Ectodermal cell (in vitro differentiated cells): Measurements from ENCODE around the gene PDCD4.

Source experiments
- H3K27ac ChIP-seq: 2 replicates; pipeline ENCODE4 v1.7.0; 2013; ENCODE audit warnings: mild to moderate bottlenecking, low read depth, low read length; ENCODE audit not compliant: insufficient read depth, poor library complexity, severe bottlenecking
- H3K27me3 ChIP-seq: 2 replicates; pipeline ENCODE4 v1.7.0; 2013; ENCODE audit warnings: mild to moderate bottlenecking, low read length; ENCODE audit not compliant: insufficient read depth, control insufficient read depth, poor library complexity, severe bottlenecking
- H3K36me3 ChIP-seq: one replicate; pipeline ENCODE4 v1.7.0; 2013; ENCODE audit warnings: low read length; ENCODE audit not compliant: control insufficient read depth, insufficient read depth
- H3K4me1 ChIP-seq: one replicate; pipeline ENCODE4 v1.7.0; 2013; ENCODE audit warnings: low read length; ENCODE audit not compliant: control insufficient read depth, insufficient read depth
- H3K4me3 ChIP-seq: 2 replicates; pipeline ENCODE4 v1.7.0; 2013; ENCODE audit warnings: low read depth, low read length, control low read depth; ENCODE audit not compliant: insufficient read depth
- H3K9me3 ChIP-seq: 2 replicates; pipeline ENCODE4 v1.7.0; 2013; ENCODE audit warnings: mild to moderate bottlenecking, low read length, moderate library complexity; ENCODE audit not compliant: control insufficient read depth
- WGBS, 2 experiments: methylation state at CpG; one replicate each; pipeline ENCODE4 v1.1.7; 2013; ENCODE audit warnings: missing lambda C conversion rate in 2 of 2; 5-methylcytosine and 5-hydroxymethylcytosine counted together

PDCD4 gene

GRCh38 chr10:110918643-110919348 lies 47.1 kb downstream of the PDCD4 start, which contains the start of gene BBIP1:
Gene BBIP1, minus strand, starts transcription at chr10:110919180. Its CDS starts 1,023 bp downstream, at chr10:110918157.
- Histone ChIP-seq H3K4me1 (peaks cover 3% of the 10 kb centered on the region), H3K4me3 (peak within 1 kb of the TSS; percentile 96), H3K36me3 (no peaks in the 10 kb centered on the region), H3K9me3 (no peaks in the 10 kb centered on the region), H3K27me3 (no peaks in the 10 kb centered on the region), H3K27ac (peak within 1 kb of the TSS; percentile 98)
- 0% methylated on average over 40 of the region's 40 CpGs for WGBS, 2 experiments

GRCh38 chr10:110919349-110919931 lies 47.7 kb downstream of the PDCD4 start, which contains the start of gene SHOC2:
Gene SHOC2, plus strand, starts transcription at chr10:110919604. Its CDS starts 44,755 bp downstream, at chr10:110964359.
- H3K4me1 ChIP-seq: peaks cover 3% of the 10 kb centered on the region
- no peaks in the 10 kb centered on the region for H3K9me3 ChIP-seq
- peak within 1 kb of the TSS; percentile 98 for H3K27ac ChIP-seq
- no peaks in the 10 kb centered on the region for H3K27me3 ChIP-seq
- 0% methylated on average over 49 of the region's 61 CpGs for WGBS, 2 experiments
- peak within 1 kb of the TSS; percentile 96 for H3K4me3 ChIP-seq
- H3K36me3 ChIP-seq: no peaks in the 10 kb centered on the region

- peak overlapping the region; percentile 86 for H3K4me3 ChIP-seq
- WGBS, 2 experiments: 1% methylated on average over 44 of the region's 44 CpGs
- peak overlapping the region; percentile 78 for H3K27ac ChIP-seq
- H3K4me1 ChIP-seq: peaks cover 3% of the 10 kb centered on the region
- H3K9me3 ChIP-seq: no peaks in the 10 kb centered on the region
- no peaks in the 10 kb centered on the region for H3K27me3 ChIP-seq
- no peaks in the 10 kb centered on the region for H3K36me3 ChIP-seq
These were observed 48.5 kb downstream of the PDCD4 start for GRCh38 chr10:110919971-110920881.

DNA sequence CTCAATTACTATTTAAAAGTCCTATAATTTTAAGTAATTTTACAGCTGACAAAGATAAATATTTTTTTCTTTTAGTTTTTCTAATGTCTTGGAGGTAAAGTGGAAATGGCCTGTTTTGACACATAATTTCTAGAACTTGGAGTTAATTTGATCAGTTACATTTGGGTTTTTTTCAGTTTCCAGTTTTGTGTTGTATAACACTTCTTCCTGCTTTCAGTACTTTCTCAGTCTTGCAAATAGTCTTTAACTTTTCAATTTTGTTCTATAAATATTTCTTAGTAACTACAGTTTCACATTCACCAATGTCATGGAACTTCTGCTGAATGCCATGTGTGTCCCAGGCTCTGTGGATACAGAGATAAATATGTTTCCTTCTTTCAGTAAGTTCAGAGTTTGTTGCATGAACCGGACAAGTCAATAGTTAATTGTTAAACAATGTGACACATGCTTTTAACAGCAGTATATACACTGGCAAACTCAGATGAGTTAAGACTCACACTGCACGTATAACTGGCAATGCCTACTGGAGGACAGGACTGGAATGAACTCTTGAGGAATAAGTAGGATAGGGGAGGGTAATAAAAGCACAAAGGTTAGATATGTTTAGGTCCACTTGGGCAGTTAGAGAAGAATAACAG lies 52.2 kb downstream of the PDCD4 start:
- no peaks in the 10 kb centered on the region for H3K36me3 ChIP-seq
- no peak overlapping the region for H3K4me3 ChIP-seq
- WGBS, 2 experiments: 96 to 100% methylated on average over 2 of the region's 2 CpGs
- H3K9me3 ChIP-seq: no peaks in the 10 kb centered on the region
- no peaks in the 10 kb centered on the region for H3K27me3 ChIP-seq
- H3K4me1 ChIP-seq: peaks cover 3% of the 10 kb centered on the region
- H3K27ac ChIP-seq: no peak overlapping the region

DNA sequence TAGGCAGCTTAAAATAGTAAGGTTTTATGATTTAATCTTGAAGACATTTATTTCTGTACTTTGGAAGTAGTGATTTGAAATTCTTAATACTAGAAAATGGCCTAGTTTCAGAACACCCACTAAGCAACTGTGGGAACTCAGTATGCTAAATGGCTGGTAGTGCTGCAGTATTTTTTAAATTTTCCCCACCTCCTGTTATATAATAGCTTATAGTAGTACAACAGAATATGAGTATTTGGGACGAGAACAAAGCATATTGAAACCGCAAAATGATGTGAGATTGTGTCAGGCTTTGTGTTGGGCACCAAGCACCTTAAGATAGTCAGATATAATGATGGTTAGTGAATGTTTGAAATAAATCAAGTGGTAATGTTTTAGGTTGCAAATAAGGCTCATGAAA lies 55.7 kb downstream of the PDCD4 start:
- WGBS, 2 experiments: 93 to 96% methylated on average over 2 of the region's 2 CpGs
- no peak overlapping the region for H3K4me3 ChIP-seq
- no peaks in the 10 kb centered on the region for H3K4me1 ChIP-seq
- no peak overlapping the region for H3K27ac ChIP-seq
- no peaks in the 10 kb centered on the region for H3K36me3 ChIP-seq
- no peaks in the 10 kb centered on the region for H3K9me3 ChIP-seq
- no peaks in the 10 kb centered on the region for H3K27me3 ChIP-seq

- WGBS, 2 experiments: 89 to 91% methylated on average over 1 of the region's 1 CpG
- Histone ChIP-seq H3K27ac (no peak overlapping the region), H3K36me3 (no peaks in the 10 kb centered on the region), H3K27me3 (no peaks in the 10 kb centered on the region), H3K4me1 (no peaks in the 10 kb centered on the region), H3K9me3 (no peaks in the 10 kb centered on the region), H3K4me3 (no peak overlapping the region)
These were observed 60.1 kb downstream of the PDCD4 start for GRCh38 chr10:110931769-110932381.

- 82 to 86% methylated on average over 1 of the region's 1 CpG for WGBS, 2 experiments
- Histone ChIP-seq H3K27me3 (no peaks in the 10 kb centered on the region), H3K9me3 (no peaks in the 10 kb centered on the region), H3K4me3 (no peak overlapping the region), H3K27ac (no peak overlapping the region), H3K4me1 (no peaks in the 10 kb centered on the region), H3K36me3 (no peaks in the 10 kb centered on the region)
These were observed 60.9 kb downstream of the PDCD4 start for GRCh38 chr10:110932505-110933180.

DNA sequence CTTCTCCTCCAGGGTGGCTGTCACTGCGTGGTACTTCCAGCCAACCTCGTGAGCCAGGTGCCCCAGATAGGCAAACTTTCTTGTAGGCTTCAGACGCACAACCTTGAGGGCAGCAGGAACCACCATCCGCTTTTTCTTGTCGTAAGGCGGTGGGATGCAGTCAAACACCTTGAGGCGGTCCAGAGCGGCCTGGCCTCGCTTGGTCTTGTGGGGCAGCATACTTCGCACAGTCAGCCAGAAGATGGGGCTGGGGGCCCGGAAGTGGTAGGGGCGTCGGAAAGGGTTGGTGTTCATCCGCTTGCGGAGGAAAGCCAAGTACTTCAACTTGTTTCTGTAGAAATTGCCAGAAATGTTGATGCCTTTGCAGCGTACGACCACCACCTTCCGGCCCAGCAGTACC lies 65.0 kb downstream of the PDCD4 start:
- WGBS, 2 experiments: 94 to 96% methylated on average over 18 of the region's 18 CpGs
- no peaks in the 10 kb centered on the region for H3K9me3 ChIP-seq
- H3K4me1 ChIP-seq: no peaks in the 10 kb centered on the region
- no peak overlapping the region for H3K4me3 ChIP-seq
- no peak overlapping the region for H3K27ac ChIP-seq
- H3K36me3 ChIP-seq: no peaks in the 10 kb centered on the region
- H3K27me3 ChIP-seq: no peaks in the 10 kb centered on the region

DNA sequence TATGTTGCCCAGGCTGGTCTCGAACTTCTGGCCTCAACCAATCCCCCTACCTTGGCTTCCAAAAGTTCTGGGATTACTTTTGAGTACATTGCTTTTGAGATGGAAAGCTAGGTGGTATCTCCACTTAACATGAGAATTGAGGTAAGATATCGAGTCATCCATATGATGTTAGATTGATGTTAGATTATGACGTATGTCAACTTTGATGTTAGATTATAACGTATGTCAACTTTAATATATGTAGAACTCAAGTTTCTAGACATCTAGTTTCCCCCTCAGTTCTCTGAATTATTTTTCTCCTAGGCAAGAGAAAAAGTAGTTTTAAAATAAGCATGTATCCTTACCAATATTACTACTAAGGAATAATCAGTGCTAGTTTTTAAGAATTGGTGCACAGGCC lies 67.7 kb downstream of the PDCD4 start:
- no peak overlapping the region for H3K4me3 ChIP-seq
- H3K36me3 ChIP-seq: no peaks in the 10 kb centered on the region
- no peaks in the 10 kb centered on the region for H3K27me3 ChIP-seq
- WGBS, 2 experiments: 95 to 96% methylated on average over 3 of the region's 4 CpGs
- no peak overlapping the region for H3K27ac ChIP-seq
- H3K4me1 ChIP-seq: no peaks in the 10 kb centered on the region
- H3K9me3 ChIP-seq: no peaks in the 10 kb centered on the region
